Trophoblast cell (in vitro differentiated cells and primary cell): ENCODE results near the gene HYI.

ENCODE experiments used
- DNase-seq, 2 donors: peaks; one replicate each; pipeline ENCODE4 v3.0.0-alpha.2; 2016
- H2AFZ ChIP-seq: 2 replicates; pipeline ENCODE4 v1.6.1; 2013; ENCODE audit warnings: low read length, moderate library complexity, mild to moderate bottlenecking; ENCODE audit not compliant: insufficient read depth, poor library complexity
- H2AK5ac ChIP-seq: 2 replicates; pipeline ENCODE4 v1.6.1; 2013; ENCODE audit warnings: mild to moderate bottlenecking, low read length
- H2BK120ac ChIP-seq: 2 replicates; pipeline ENCODE4 v1.6.1; 2013; ENCODE audit warnings: low read length, mild to moderate bottlenecking, moderate library complexity; ENCODE audit not compliant: insufficient read depth, poor library complexity
- H2BK12ac ChIP-seq: 2 replicates; pipeline ENCODE4 v1.6.1; 2013; ENCODE audit warnings: mild to moderate bottlenecking, low read length, moderate library complexity
- H2BK5ac ChIP-seq: 2 replicates; pipeline ENCODE4 v1.6.1; 2013; ENCODE audit warnings: low read length, low read depth, moderate library complexity, mild to moderate bottlenecking; ENCODE audit not compliant: poor library complexity
- H3K14ac ChIP-seq: 2 replicates; pipeline ENCODE4 v1.6.1; 2013; ENCODE audit warnings: mild to moderate bottlenecking, low read length
- H3K18ac ChIP-seq: 2 replicates; pipeline ENCODE4 v1.6.1; 2013; ENCODE audit warnings: mild to moderate bottlenecking, low read length
- H3K23ac ChIP-seq: 2 replicates; pipeline ENCODE4 v1.6.1; 2013; ENCODE audit warnings: low read length
- H3K27ac ChIP-seq: 2 replicates; pipeline ENCODE4 v1.5.1; 2013; ENCODE audit warnings: low read depth, mild to moderate bottlenecking, inconsistent platforms, low read length, moderate library complexity
- H3K27me3 ChIP-seq: 2 replicates; pipeline ENCODE4 v1.6.1; 2013; ENCODE audit warnings: inconsistent platforms, mild to moderate bottlenecking, low read length, moderate library complexity; ENCODE audit not compliant: insufficient read depth
- H3K36me3 ChIP-seq, 2 experiments: 1 replicate in 1 of 2; 2 replicates in 1 of 2; pipeline ENCODE4 v1.6.1; 2013; ENCODE audit warnings: low read length in 2 of 2, mild to moderate bottlenecking in 2 of 2, moderate library complexity in 1 of 2; ENCODE audit not compliant: insufficient read depth in 2 of 2, control insufficient read depth in 1 of 2
- H3K4ac ChIP-seq: 2 replicates; pipeline ENCODE4 v1.6.1; 2013; ENCODE audit warnings: low read depth, mild to moderate bottlenecking, low read length, moderate library complexity
- H3K4me1 ChIP-seq, 2 experiments: 1 replicate in 1 of 2; 2 replicates in 1 of 2; pipeline ENCODE4 v1.6.1; 2013; ENCODE audit warnings: low read length in 2 of 2, mild to moderate bottlenecking in 2 of 2, moderate library complexity in 1 of 2; ENCODE audit not compliant: insufficient read depth in 2 of 2, control insufficient read depth in 1 of 2
- H3K4me2 ChIP-seq: 2 replicates; pipeline ENCODE4 v1.6.1; 2013; ENCODE audit warnings: inconsistent platforms, mild to moderate bottlenecking, low read length, moderate library complexity
- H3K4me3 ChIP-seq: 2 replicates; pipeline ENCODE4 v1.5.1; 2013; ENCODE audit warnings: mild to moderate bottlenecking, low read depth, low read length, inconsistent platforms
- H3K79me1 ChIP-seq: one replicate; pipeline ENCODE4 v1.6.1; 2013; ENCODE audit warnings: low read length
- H3K79me2 ChIP-seq: 2 replicates; pipeline ENCODE4 v1.6.1; 2013; ENCODE audit warnings: low read length, mild to moderate bottlenecking; ENCODE audit not compliant: control insufficient read depth, insufficient read depth, poor library complexity
- H3K9ac ChIP-seq: 2 replicates; pipeline ENCODE4 v1.6.1; 2013; ENCODE audit warnings: mild to moderate bottlenecking, low read length
- H3K9me3 ChIP-seq: 2 replicates; pipeline ENCODE4 v1.6.1; 2013; ENCODE audit warnings: low read depth, mild to moderate bottlenecking, control low read depth, inconsistent platforms, low read length; ENCODE audit not compliant: insufficient read depth
- H4K12ac ChIP-seq: 2 replicates; pipeline ENCODE4 v1.6.1; 2013; ENCODE audit warnings: low read depth, mild to moderate bottlenecking, low read length, moderate library complexity
- H4K8ac ChIP-seq: 2 replicates; pipeline ENCODE4 v1.6.1; 2013; ENCODE audit warnings: low read depth, mild to moderate bottlenecking, low read length, moderate library complexity
- H4K91ac ChIP-seq: one replicate; pipeline ENCODE4 v1.6.1; 2013; ENCODE audit warnings: low read depth, mild to moderate bottlenecking, low read length, moderate library complexity
- WGBS: extraction: QIAGEN DNeasy Blood & Tissue Kit; methylation state at CpG from one replicate; pipeline ENCODE4 v1.1.7; 2013; ENCODE audit warnings: missing lambda C conversion rate; ENCODE audit not compliant: insufficient read length, insufficient coverage; ENCODE audit errors: extremely low coverage; 5-methylcytosine and 5-hydroxymethylcytosine counted together

HYI gene

GRCh38 chr1:43484367-43484766 is 30.6 kb upstream of the HYI start:
- no peaks in the 10 kb centered on the region for H3K27me3 ChIP-seq
- WGBS, result no CpG with 5 or more reads among the region's 2 CpGs
- no peaks in the 10 kb centered on the region for H3K36me3 ChIP-seq
- no peak overlapping the region for H3K23ac ChIP-seq
- no peaks in the 10 kb centered on the region for H3K4me1 ChIP-seq
- no peak overlapping the region for H3K4me3 ChIP-seq
- no peak overlapping the region for H2AK5ac ChIP-seq
- no peak overlapping the region for H3K9ac ChIP-seq
- H2BK12ac ChIP-seq, result no peak overlapping the region
- no peak overlapping the region for H2BK5ac ChIP-seq
- H2AFZ ChIP-seq, result no peak overlapping the region
- H3K4ac ChIP-seq, result no peak overlapping the region
- peaks cover 2% of the 10 kb centered on the region for H3K9me3 ChIP-seq
- H4K8ac ChIP-seq, result no peak overlapping the region
- H3K79me2 ChIP-seq, result no peaks in the 10 kb centered on the region
- no peak overlapping the region for H3K18ac ChIP-seq
- no peak overlapping the region for H4K12ac ChIP-seq
- no peak for DNase-seq
- H3K79me1 ChIP-seq, result no peaks in the 10 kb centered on the region
- H4K91ac ChIP-seq, result no peak overlapping the region
- no peak overlapping the region for H3K27ac ChIP-seq
- no peak overlapping the region for H3K4me2 ChIP-seq
- H2BK120ac ChIP-seq, result no peak overlapping the region
- H3K14ac ChIP-seq, result no peak overlapping the region

GRCh38 chr1:43482215-43482614 is 28.5 kb upstream of the HYI start:
- Histone ChIP-seq H3K79me2 (no peaks in the 10 kb centered on the region), H3K79me1 (peaks cover 3% of the 10 kb centered on the region), H3K23ac (no peak overlapping the region), H2BK120ac (no peak overlapping the region), H3K4me2 (no peak overlapping the region), H2AK5ac (no peak overlapping the region), H3K36me3 (no peaks in the 10 kb centered on the region), H3K27ac (no peak overlapping the region), H3K27me3 (no peaks in the 10 kb centered on the region), H2BK5ac (no peak overlapping the region), H4K91ac (no peak overlapping the region), H2AFZ (no peak overlapping the region), H3K4me1 (no peaks in the 10 kb centered on the region), H3K4me3 (no peak overlapping the region), H4K12ac (no peak overlapping the region), H3K9me3 (no peaks in the 10 kb centered on the region), H4K8ac (no peak overlapping the region), H3K18ac (no peak overlapping the region), H2BK12ac (no peak overlapping the region), H3K14ac (no peak overlapping the region), H3K4ac (no peak overlapping the region), H3K9ac (no peak overlapping the region)
- no peak for DNase-seq
- WGBS, result no CpG with 5 or more reads among the region's 1 CpG

DNA sequence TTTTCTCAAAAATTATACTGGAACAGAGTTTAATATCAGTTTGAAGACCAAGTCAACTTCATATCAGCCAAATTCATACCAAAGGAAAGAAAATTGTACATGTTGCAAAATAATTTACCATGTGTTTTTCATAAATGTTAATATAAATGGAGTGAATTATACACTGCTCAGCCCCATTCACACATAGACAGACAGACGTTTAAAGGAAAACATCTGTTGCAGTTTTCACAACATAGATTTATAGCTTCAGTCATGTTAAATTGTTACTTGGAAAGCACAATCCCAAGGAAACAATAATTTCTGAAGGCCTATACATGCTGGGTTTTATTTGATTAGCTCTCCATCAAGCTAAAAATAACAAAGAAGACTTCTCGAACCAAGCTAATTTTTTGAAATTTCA is 27.8 kb upstream of the HYI start:
- H3K4me3 ChIP-seq, result no peak overlapping the region
- no peak overlapping the region for H3K4ac ChIP-seq
- H3K14ac ChIP-seq, result no peak overlapping the region
- H3K79me1 ChIP-seq, result peaks cover 4% of the 10 kb centered on the region
- H3K27me3 ChIP-seq, result no peaks in the 10 kb centered on the region
- no peak overlapping the region for H3K23ac ChIP-seq
- no peak overlapping the region for H3K4me2 ChIP-seq
- H3K18ac ChIP-seq, result no peak overlapping the region
- no peaks in the 10 kb centered on the region for H3K9me3 ChIP-seq
- no peak overlapping the region for H3K27ac ChIP-seq
- H2BK5ac ChIP-seq, result no peak overlapping the region
- no peak overlapping the region for H4K12ac ChIP-seq
- H2AFZ ChIP-seq, result no peak overlapping the region
- H3K79me2 ChIP-seq, result no peaks in the 10 kb centered on the region
- H3K9ac ChIP-seq, result no peak overlapping the region
- H3K36me3 ChIP-seq, result no peaks in the 10 kb centered on the region
- no peak overlapping the region for H2BK120ac ChIP-seq
- H2AK5ac ChIP-seq, result no peak overlapping the region
- H2BK12ac ChIP-seq, result no peak overlapping the region
- no peak for DNase-seq
- peaks cover 1% of the 10 kb centered on the region in 2 experiments for H3K4me1 ChIP-seq
- H4K91ac ChIP-seq, result no peak overlapping the region
- WGBS, result no CpG with 5 or more reads among the region's 2 CpGs
- H4K8ac ChIP-seq, result no peak overlapping the region

DNA sequence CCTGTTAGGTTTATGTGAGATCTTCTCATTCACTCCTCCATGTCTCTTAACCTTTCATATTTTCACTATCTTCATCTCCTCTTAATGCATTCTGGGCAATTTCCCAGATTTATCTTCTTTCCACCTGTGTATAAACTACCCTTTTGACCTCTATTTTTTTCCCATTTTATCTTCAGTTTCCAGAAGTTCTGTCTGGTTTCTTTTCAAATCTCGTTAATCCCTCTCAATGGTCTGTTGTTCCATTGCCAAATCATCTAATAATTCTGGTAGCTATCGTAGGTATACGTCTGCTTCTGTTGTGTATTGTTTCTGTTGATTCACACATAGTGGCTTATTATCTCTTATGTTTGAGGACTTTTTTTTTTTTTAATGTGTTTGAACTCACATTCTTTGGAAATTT is 25.7 kb upstream of the HYI start:
- H3K79me2 ChIP-seq, result peaks cover 2% of the 10 kb centered on the region
- no peak overlapping the region for H2BK120ac ChIP-seq
- H2BK5ac ChIP-seq, result no peak overlapping the region
- no peak overlapping the region for H3K27ac ChIP-seq
- no peak overlapping the region for H4K12ac ChIP-seq
- no peaks in the 10 kb centered on the region for H3K36me3 ChIP-seq
- H2BK12ac ChIP-seq, result no peak overlapping the region
- H2AK5ac ChIP-seq, result no peak overlapping the region
- H3K14ac ChIP-seq, result no peak overlapping the region
- H4K8ac ChIP-seq, result no peak overlapping the region
- no peak overlapping the region for H3K9ac ChIP-seq
- H3K4me1 ChIP-seq, result peaks cover 2 to 11% of the 10 kb centered on the region in 2 experiments
- H3K4ac ChIP-seq, result no peak overlapping the region
- H4K91ac ChIP-seq, result no peak overlapping the region
- no peaks in the 10 kb centered on the region for H3K27me3 ChIP-seq
- H3K4me2 ChIP-seq, result no peak overlapping the region
- no peaks in the 10 kb centered on the region for H3K9me3 ChIP-seq
- H2AFZ ChIP-seq, result no peak overlapping the region
- no peak for DNase-seq
- H3K18ac ChIP-seq, result no peak overlapping the region
- no CpG with 5 or more reads among the region's 3 CpGs for WGBS
- H3K4me3 ChIP-seq, result no peak overlapping the region
- no peak overlapping the region for H3K23ac ChIP-seq
- H3K79me1 ChIP-seq, result peaks cover 11% of the 10 kb centered on the region
